OCI-LY1 (cell line): ENCODE data around the gene ZSWIM4.

Experiments
- H2AFZ ChIP-seq: fragments of 200-600 bp; sonication (generic), shearing (Covaris generic); 2 replicates; pipeline ENCODE4 v1.6.0; 2014; ENCODE audit warnings: antibody characterized with exemption, mild to moderate bottlenecking, low read length
- H3F3A ChIP-seq: fragments of 200-600 bp; sonication (generic), shearing (Covaris generic); 2 replicates; pipeline ENCODE4 v1.6.0; 2014; ENCODE audit warnings: mild to moderate bottlenecking, antibody characterized with exemption, low read length, moderate library complexity; ENCODE audit not compliant: insufficient read depth
- H3K27ac ChIP-seq: fragments of 200-600 bp; sonication (generic); 2 replicates; pipeline ENCODE4 v1.5.1; 2014; ENCODE audit warnings: low read length, mixed run types, mild to moderate bottlenecking, low read depth; ENCODE audit not compliant: poor library complexity, severe bottlenecking
- H3K27me3 ChIP-seq: fragments of 200-600 bp; sonication (generic); 2 replicates; pipeline ENCODE4 v1.6.0; 2014; ENCODE audit warnings: antibody characterized with exemption, mild to moderate bottlenecking, low read length, moderate library complexity; ENCODE audit not compliant: insufficient read depth
- H3K36me3 ChIP-seq: fragments of 200-600 bp; sonication (generic); 2 replicates; pipeline ENCODE4 v1.6.1; 2014; ENCODE audit warnings: mild to moderate bottlenecking, antibody characterized with exemption, low read length, moderate library complexity, mixed read lengths; ENCODE audit not compliant: insufficient read depth
- H3K4me1 ChIP-seq: fragments of 200-600 bp; sonication (generic); 2 replicates; pipeline ENCODE4 v1.5.1; 2014; ENCODE audit warnings: mild to moderate bottlenecking, low read length, moderate library complexity; ENCODE audit not compliant: insufficient read depth, severe bottlenecking
- H3K4me2 ChIP-seq: fragments of 200-600 bp; sonication (generic), shearing (Covaris generic); 2 replicates; pipeline ENCODE4 v1.6.1; 2014; ENCODE audit warnings: low read length
- H3K4me3 ChIP-seq: fragments of 200-600 bp; sonication (generic); 2 replicates; pipeline ENCODE4 v1.5.1; 2014; ENCODE audit warnings: low read length, low read depth, mild to moderate bottlenecking, mixed read lengths; ENCODE audit not compliant: poor library complexity, severe bottlenecking
- H3K79me2 ChIP-seq: fragments of 200-600 bp; shearing (Covaris generic); 2 replicates; pipeline ENCODE4 v1.6.1; 2016; ENCODE audit warnings: mixed run types, low read length, mixed read lengths; ENCODE audit not compliant: insufficient read depth
- H3K9ac ChIP-seq: fragments of 200-600 bp; sonication (generic), shearing (Covaris generic); 2 replicates; pipeline ENCODE4 v1.6.1; 2014; ENCODE audit warnings: mild to moderate bottlenecking, low read length, mixed read lengths
- H3K9me2 ChIP-seq: fragments of 200-600 bp; sonication (generic), shearing (Covaris generic); 2 replicates; pipeline ENCODE4 v1.6.1; 2014; ENCODE audit warnings: low read depth, mild to moderate bottlenecking, low read length, mixed read lengths
- H3K9me3 ChIP-seq: fragments of 200-600 bp; shearing (Covaris generic); 2 replicates; pipeline ENCODE4 v1.6.1; 2014; ENCODE audit warnings: low read length, mixed read lengths
- H4K20me1 ChIP-seq: fragments of 200-600 bp; sonication (generic), shearing (Covaris generic); 2 replicates; pipeline ENCODE4 v1.6.0; 2016; ENCODE audit warnings: mild to moderate bottlenecking, low read length; ENCODE audit not compliant: insufficient read depth
- EZH2 ChIP-seq: fragments of 200-600 bp; sonication (generic), shearing (Covaris generic); IDR thresholded peaks from 2 replicates; pipeline ENCODE4 v1.8.0; 2017; ENCODE audit warnings: borderline replicate concordance, mixed run types, mild to moderate bottlenecking, antibody characterized with exemption, low read length, moderate library complexity, mixed read lengths
- TF ChIP-seq, protein P1 (sequence below): fragments of 200-600 bp; sonication (generic), shearing (Covaris generic); IDR thresholded peaks from 2 replicates; pipeline ENCODE4 v1.5.1; 2017; ENCODE audit warnings: mild to moderate bottlenecking, antibody characterized with exemption, low read length, moderate library complexity, mixed read lengths

ZSWIM4 gene

GRCh38 chr19:13797870-13798269 lies 2.6 kb downstream of the ZSWIM4 start:
- Histone ChIP-seq H3K4me2 (no peak overlapping the region), H3K9me3 (no peaks in the 10 kb centered on the region), H3F3A (no peaks in the 10 kb centered on the region), H3K4me1 (peaks cover 15% of the 10 kb centered on the region), H3K9ac (no peak overlapping the region), H3K27ac (no peak overlapping the region), H3K27me3 (no peaks in the 10 kb centered on the region), H2AFZ (no peak overlapping the region), H3K4me3 (no peak overlapping the region), H3K36me3 (no peaks in the 10 kb centered on the region), H4K20me1 (no peaks in the 10 kb centered on the region), H3K79me2 (no peaks in the 10 kb centered on the region), H3K9me2 (no peaks in the 10 kb centered on the region)
- no peak for TF ChIP-seq EZH2
- TF ChIP-seq, protein P1, sequence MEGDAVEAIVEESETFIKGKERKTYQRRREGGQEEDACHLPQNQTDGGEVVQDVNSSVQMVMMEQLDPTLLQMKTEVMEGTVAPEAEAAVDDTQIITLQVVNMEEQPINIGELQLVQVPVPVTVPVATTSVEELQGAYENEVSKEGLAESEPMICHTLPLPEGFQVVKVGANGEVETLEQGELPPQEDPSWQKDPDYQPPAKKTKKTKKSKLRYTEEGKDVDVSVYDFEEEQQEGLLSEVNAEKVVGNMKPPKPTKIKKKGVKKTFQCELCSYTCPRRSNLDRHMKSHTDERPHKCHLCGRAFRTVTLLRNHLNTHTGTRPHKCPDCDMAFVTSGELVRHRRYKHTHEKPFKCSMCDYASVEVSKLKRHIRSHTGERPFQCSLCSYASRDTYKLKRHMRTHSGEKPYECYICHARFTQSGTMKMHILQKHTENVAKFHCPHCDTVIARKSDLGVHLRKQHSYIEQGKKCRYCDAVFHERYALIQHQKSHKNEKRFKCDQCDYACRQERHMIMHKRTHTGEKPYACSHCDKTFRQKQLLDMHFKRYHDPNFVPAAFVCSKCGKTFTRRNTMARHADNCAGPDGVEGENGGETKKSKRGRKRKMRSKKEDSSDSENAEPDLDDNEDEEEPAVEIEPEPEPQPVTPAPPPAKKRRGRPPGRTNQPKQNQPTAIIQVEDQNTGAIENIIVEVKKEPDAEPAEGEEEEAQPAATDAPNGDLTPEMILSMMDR, result no peak

DNA sequence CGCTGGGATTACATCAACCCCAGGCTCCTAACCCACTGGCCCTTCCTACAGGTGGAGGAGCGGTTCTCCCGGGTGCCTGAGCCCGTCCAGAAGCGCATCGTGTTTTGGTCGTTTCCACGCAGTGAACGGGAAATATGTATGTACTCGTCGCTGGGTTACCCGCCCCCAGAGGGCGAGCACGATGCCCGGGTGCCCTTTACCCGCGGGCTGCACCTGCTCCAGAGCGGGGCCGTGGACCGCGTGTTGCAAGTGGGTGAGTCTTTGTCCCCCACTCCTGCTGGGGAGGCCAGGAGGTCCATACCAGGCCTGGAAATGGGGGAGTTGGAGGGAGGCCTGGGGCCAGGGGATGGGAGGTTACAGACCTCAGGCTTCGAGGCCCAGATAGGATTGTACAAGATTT lies 4.4 kb downstream of the ZSWIM4 start:
- H3F3A ChIP-seq, result no peaks in the 10 kb centered on the region

GRCh38 chr19:13803038-13803437 lies 7.8 kb downstream of the ZSWIM4 start:
- Histone ChIP-seq H2AFZ (no peak overlapping the region), H3K27ac (no peak overlapping the region), H3K4me3 (no peak overlapping the region), H3K4me1 (no peaks in the 10 kb centered on the region), H3K9me2 (no peaks in the 10 kb centered on the region), H3F3A (no peaks in the 10 kb centered on the region), H3K9ac (no peak overlapping the region), H3K9me3 (no peaks in the 10 kb centered on the region), H4K20me1 (no peaks in the 10 kb centered on the region), H3K79me2 (no peaks in the 10 kb centered on the region), H3K36me3 (no peaks in the 10 kb centered on the region), H3K4me2 (no peak overlapping the region), H3K27me3 (peaks cover 2% of the 10 kb centered on the region; the same call in 1 of the 2 replicates)
- TF ChIP-seq EZH2, result no peak
- TF ChIP-seq, protein P1, result no peak

More for the DNA sequence above, 4.4 kb downstream of the ZSWIM4 start:
- Histone ChIP-seq H2AFZ (no peak overlapping the region), H3K27ac (no peak overlapping the region), H3K27me3 (no peaks in the 10 kb centered on the region), H3K4me3 (no peak overlapping the region), H4K20me1 (no peaks in the 10 kb centered on the region), H3K4me1 (peaks cover 11% of the 10 kb centered on the region), H3K9me2 (no peaks in the 10 kb centered on the region), H3K79me2 (no peaks in the 10 kb centered on the region), H3K9me3 (no peaks in the 10 kb centered on the region), H3K9ac (no peak overlapping the region), H3K4me2 (no peak overlapping the region), H3K36me3 (no peaks in the 10 kb centered on the region)
- TF ChIP-seq, protein P1, result no peak
- TF ChIP-seq EZH2, result no peak
